ENCODE results near the gene POTEC. TPM values are rescaled to one million over a fixed set of nuclear protein-coding genes. Genes with fewer than 3 reads are reported as not detected.

Gene POTEC
- total RNA-seq, 1 donor from 2014 or later = not detected

Other genes starting within 250 kb of the POTEC start
- not detected for gene ANKRD30B, start 204.6 kb upstream of the POTEC start, total RNA-seq